Endothelial cell of umbilical vein (primary cell): ENCODE results near the gene ABAT. TPM values are rescaled to one million over a fixed set of nuclear protein-coding genes. Genes with fewer than 3 reads are reported as not detected.

ENCODE experiments used
- BruUV-seq: library from RNA; stranded (reverse); fragments of 400-500 nt; replicated peaks from 2 replicates; lab custom pipeline; 2021; lab: Mats Ljungman, UMichigan
- CTCF ChIA-PET: fragments of 300-600, 350-600 bp; sonication (Branson Sonifier 250); formaldehyde crosslinking; loops from one replicate; lab custom pipeline; 2021; ENCODE audit warnings: antibody characterized with exemption, inconsistent platforms; lab: Charles Lee
- POLR2A ChIA-PET: fragments of 300-600, 350-600 bp; sonication (Branson Sonifier 250); formaldehyde crosslinking; loops from one replicate; lab custom pipeline; 2021; ENCODE audit warnings: antibody characterized with exemption, inconsistent platforms; lab: Charles Lee
- DNase-seq: peaks from one replicate; pipeline ENCODE4 v3.0.0-alpha.2; 2011; ENCODE audit warnings: low read depth, low spot score
- FAIRE-seq: peaks from 2 replicates; lab custom pipeline; 2011; peaks lifted over from hg19 to GRCh38; lab: Jason Lieb, UNC
- H2AFZ ChIP-seq: 2 replicates; pipeline ENCODE4 v1.6.0; 2012; ENCODE audit warnings: low read depth, low read length, control low read depth, inconsistent platforms
- H3K27ac ChIP-seq: 2 replicates; pipeline ENCODE4 v1.5.1; 2011; ENCODE audit warnings: low read depth, mild to moderate bottlenecking, control low read depth, low read length, moderate library complexity; ENCODE audit not compliant: insufficient read depth
- H3K27me3 ChIP-seq, 2 experiments: 2 replicates each; pipeline versions ENCODE4 v1.6.0 to v1.6.1; 2011; ENCODE audit warnings: low read length in 2 of 2, mixed read lengths in 1 of 2; ENCODE audit not compliant: control insufficient read depth in 2 of 2, insufficient read depth in 2 of 2
- H3K36me3 ChIP-seq, 2 experiments: 2 replicates in 1 of 2; 3 replicates in 1 of 2; pipeline ENCODE4 v1.5.1; 2011; ENCODE audit warnings: low read length in 2 of 2, mild to moderate bottlenecking in 1 of 2, moderate library complexity in 1 of 2; ENCODE audit not compliant: control insufficient read depth in 2 of 2, insufficient read depth in 2 of 2; ENCODE audit errors: extremely low read depth in 1 of 2
- H3K4me1 ChIP-seq: 3 replicates; pipeline ENCODE4 v1.5.1; 2011; ENCODE audit warnings: mild to moderate bottlenecking, low read length; ENCODE audit not compliant: control insufficient read depth, insufficient read depth; ENCODE audit errors: extremely low read depth
- H3K4me2 ChIP-seq: 2 replicates; pipeline ENCODE4 v1.6.1; 2011; ENCODE audit warnings: low read length, control low read depth, mixed read lengths; ENCODE audit not compliant: insufficient read depth
- H3K4me3 ChIP-seq, 3 experiments: fragments of 200-600 bp in 1 of 3; sonication (generic), shearing (Covaris generic) in 1 of 3; replicated peaks in 1 of 3; 2 replicates each; pipeline ENCODE4 v1.5.1; 2011 to 2016; ENCODE audit warnings: control low read depth in 3 of 3, low read length in 3 of 3, mild to moderate bottlenecking in 2 of 3, inconsistent platforms in 1 of 3, low read depth in 1 of 3, moderate library complexity in 1 of 3; ENCODE audit not compliant: insufficient read depth in 1 of 3
- H3K79me2 ChIP-seq: 2 replicates; pipeline ENCODE4 v1.6.0; 2012; ENCODE audit warnings: low read length, inconsistent platforms; ENCODE audit not compliant: control insufficient read depth, insufficient read depth
- H3K9ac ChIP-seq: replicated peaks from 2 replicates; pipeline ENCODE3; 2011; ENCODE audit warnings: low read length, control low read depth; ENCODE audit not compliant: insufficient read depth; ENCODE audit errors: extremely low read depth
- H3K9me1 ChIP-seq: replicated peaks from 3 replicates; pipeline ENCODE4 v1.6.0; 2011; ENCODE audit warnings: mild to moderate bottlenecking, low read length; ENCODE audit not compliant: control insufficient read depth, insufficient read depth; ENCODE audit errors: extremely low read depth
- H3K9me3 ChIP-seq: replicated peaks from 2 replicates; pipeline ENCODE4 v1.5.1; 2012; ENCODE audit warnings: low read length, inconsistent platforms; ENCODE audit not compliant: control insufficient read depth, insufficient read depth
- H4K20me1 ChIP-seq: replicated peaks from 2 replicates; pipeline ENCODE3; 2011; ENCODE audit warnings: mild to moderate bottlenecking, low read length; ENCODE audit not compliant: control insufficient read depth, insufficient read depth; ENCODE audit errors: extremely low read depth
- CTCF ChIP-seq, 2 donors: IDR thresholded peaks; 1 replicate in 1 of 2; 2 replicates in 1 of 2; pipeline ENCODE4 v1.5.1; 2011; ENCODE audit warnings: low read length in 2 of 2, mild to moderate bottlenecking in 2 of 2, moderate library complexity in 2 of 2, control low read depth in 1 of 2, inconsistent platforms in 1 of 2, low read depth in 1 of 2; ENCODE audit not compliant: insufficient read depth in 1 of 2; ENCODE audit errors: extremely low read depth in 1 of 2
- EZH2 ChIP-seq: IDR thresholded peaks from 2 replicates; pipeline ENCODE4 v1.6.1; 2012; ENCODE audit warnings: borderline replicate concordance, low read depth, mild to moderate bottlenecking, moderate library complexity, low read length, inconsistent platforms; ENCODE audit not compliant: severe bottlenecking
- FOS ChIP-seq: IDR thresholded peaks from 2 replicates; pipeline ENCODE4 v1.6.1; 2011; ENCODE audit warnings: mild to moderate bottlenecking, low read length, moderate library complexity, borderline replicate concordance; ENCODE audit not compliant: insufficient read depth
- GATA2 ChIP-seq: IDR thresholded peaks from 2 replicates; pipeline ENCODE4 v1.7.0; 2011; ENCODE audit warnings: low read depth, mild to moderate bottlenecking, moderate library complexity, mixed read lengths, low read length; ENCODE audit not compliant: insufficient read length, insufficient read depth
- JUN ChIP-seq: IDR thresholded peaks from 2 replicates; pipeline ENCODE4 v1.6.1; 2011; ENCODE audit warnings: borderline replicate concordance, low read depth; ENCODE audit not compliant: insufficient read length, insufficient read depth
- MAX ChIP-seq: IDR thresholded peaks from 2 replicates; pipeline ENCODE4 v1.6.1; 2011; ENCODE audit not compliant: insufficient read depth, insufficient read length
- MYC ChIP-seq: IDR thresholded peaks from one replicate; pipeline ENCODE4 v1.6.1; 2011; ENCODE audit warnings: mild to moderate bottlenecking, low read depth, low read length
- POLR2A ChIP-seq: IDR thresholded peaks from 2 replicates; pipeline ENCODE4 v1.6.1; 2012; ENCODE audit warnings: low read depth, mild to moderate bottlenecking, control low read depth, low read length
- POLR2AphosphoS5 ChIP-seq: IDR thresholded peaks from 2 replicates; pipeline ENCODE4 v1.6.1; 2012; ENCODE audit warnings: low read depth, mild to moderate bottlenecking, control low read depth, low read length, moderate library complexity; ENCODE audit not compliant: insufficient read depth
- dilution Hi-C: fragments of 300-500 bp; cut with MboI; formaldehyde crosslinking; loops from one replicate; pipeline ENCODE4 v1.15.0; 2019; ENCODE audit warnings: low sequenced_read_pairs; ENCODE audit not compliant: extremely low pct_ligation_motif_present
- intact Hi-C: fragments of 100-400 bp; cut with micrococcal nuclease; formaldehyde crosslinking; loops from one replicate; pipeline ENCODE4 v1.10.0; 2022
- polyA plus RNA-seq, 4 experiments: library from polyadenylated mRNA; depleted of rRNA in 3 of 4; stranded (reverse) in 3 of 4; unstranded in 1 of 4; fragments of >200 nt; gene quantifications; 2 replicates each; pipeline versions ENCODE4 v1.2.1 to v1.2.3, GENCODE V29; 2011 to 2012; ENCODE audit warnings: missing spikeins in 1 of 4
- total RNA-seq: library from RNA; stranded (reverse); gene quantifications from 2 replicates; pipeline ENCODE4 v1.2.3, GENCODE V29; 2021

The ABAT gene
- total and polyA plus RNA-seq, 2 donors (not counting 3 experiments of a cell fraction or from before 2014, with no cell fraction given) = 1.3 to 1.4 TPM

GRCh38 chr16:8713635-8714172, 39.3 kb downstream of the ABAT start:
- Histone ChIP-seq H3K4me2 (no peak overlapping the region), H3K9me3 (no peaks in the 10 kb centered on the region), H2AFZ (no peak overlapping the region), H3K27me3 (no peaks in the 10 kb centered on the region), H3K27ac (no peak overlapping the region), H3K79me2 (no peaks in the 10 kb centered on the region), H3K9ac (no peak overlapping the region), H3K9me1 (no peaks in the 10 kb centered on the region), H4K20me1 (no peaks in the 10 kb centered on the region), H3K4me1 (no peaks in the 10 kb centered on the region), H3K4me3 (no peak overlapping the region), H3K36me3 (no peaks in the 10 kb centered on the region)
- ChIA-PET CTCF (no interaction called here), POLR2A (no interaction called here)
- intact Hi-C loops (no loop called here), dilution Hi-C loops (no loop called here)
- TF ChIP-seq JUN (no peak), EZH2 (no peak), FOS (no peak), CTCF (IDR thresholded peaks at IDR 0.05; ENCODE audit: extremely low read depth in 1 of 2, insufficient read depth in 1 of 2, low read depth in 1 of 2, low read length in 2 of 2) (no peak), POLR2AphosphoS5 (no peak), MAX (no peak), GATA2 (no peak), MYC (no peak), POLR2A (no peak)
- DNase-seq (no peak), FAIRE-seq (no peak)
- no TSS peak for BruUV-seq
